ENCODE measurements around the gene ITIH2.
"Not testable (repeated sequence)": the region's sequence is repeated elsewhere in the genome, so short reads cannot be mapped to it uniquely, and the experiment has no call there.

ITIH2 gene, protein sequence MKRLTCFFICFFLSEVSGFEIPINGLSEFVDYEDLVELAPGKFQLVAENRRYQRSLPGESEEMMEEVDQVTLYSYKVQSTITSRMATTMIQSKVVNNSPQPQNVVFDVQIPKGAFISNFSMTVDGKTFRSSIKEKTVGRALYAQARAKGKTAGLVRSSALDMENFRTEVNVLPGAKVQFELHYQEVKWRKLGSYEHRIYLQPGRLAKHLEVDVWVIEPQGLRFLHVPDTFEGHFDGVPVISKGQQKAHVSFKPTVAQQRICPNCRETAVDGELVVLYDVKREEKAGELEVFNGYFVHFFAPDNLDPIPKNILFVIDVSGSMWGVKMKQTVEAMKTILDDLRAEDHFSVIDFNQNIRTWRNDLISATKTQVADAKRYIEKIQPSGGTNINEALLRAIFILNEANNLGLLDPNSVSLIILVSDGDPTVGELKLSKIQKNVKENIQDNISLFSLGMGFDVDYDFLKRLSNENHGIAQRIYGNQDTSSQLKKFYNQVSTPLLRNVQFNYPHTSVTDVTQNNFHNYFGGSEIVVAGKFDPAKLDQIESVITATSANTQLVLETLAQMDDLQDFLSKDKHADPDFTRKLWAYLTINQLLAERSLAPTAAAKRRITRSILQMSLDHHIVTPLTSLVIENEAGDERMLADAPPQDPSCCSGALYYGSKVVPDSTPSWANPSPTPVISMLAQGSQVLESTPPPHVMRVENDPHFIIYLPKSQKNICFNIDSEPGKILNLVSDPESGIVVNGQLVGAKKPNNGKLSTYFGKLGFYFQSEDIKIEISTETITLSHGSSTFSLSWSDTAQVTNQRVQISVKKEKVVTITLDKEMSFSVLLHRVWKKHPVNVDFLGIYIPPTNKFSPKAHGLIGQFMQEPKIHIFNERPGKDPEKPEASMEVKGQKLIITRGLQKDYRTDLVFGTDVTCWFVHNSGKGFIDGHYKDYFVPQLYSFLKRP

DNA sequence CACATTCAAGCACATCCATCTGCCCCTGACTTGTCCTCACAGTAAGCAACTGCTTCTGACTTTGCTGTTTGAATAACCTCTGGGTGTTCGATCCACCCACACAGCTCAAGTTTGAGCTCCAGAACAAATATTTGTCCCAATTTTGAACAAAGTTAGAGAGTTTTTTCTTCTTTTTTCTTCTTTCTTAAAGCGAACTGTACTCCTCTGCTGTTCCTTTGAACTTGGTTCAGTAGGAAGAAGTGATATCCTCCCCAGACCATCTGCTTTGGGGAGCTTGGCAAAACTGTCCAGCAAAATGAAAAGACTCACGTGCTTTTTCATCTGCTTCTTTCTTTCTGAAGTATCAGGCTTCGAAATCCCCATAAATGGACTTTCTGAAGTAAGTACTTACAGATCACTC, at the start of gene ITIH2:
ITIH2 (plus strand) TSS at position 177 of the 400 bp plus-strand sequence; CDS start at position 296, 119 bp downstream.
- no peak for DNase-seq

DNA sequence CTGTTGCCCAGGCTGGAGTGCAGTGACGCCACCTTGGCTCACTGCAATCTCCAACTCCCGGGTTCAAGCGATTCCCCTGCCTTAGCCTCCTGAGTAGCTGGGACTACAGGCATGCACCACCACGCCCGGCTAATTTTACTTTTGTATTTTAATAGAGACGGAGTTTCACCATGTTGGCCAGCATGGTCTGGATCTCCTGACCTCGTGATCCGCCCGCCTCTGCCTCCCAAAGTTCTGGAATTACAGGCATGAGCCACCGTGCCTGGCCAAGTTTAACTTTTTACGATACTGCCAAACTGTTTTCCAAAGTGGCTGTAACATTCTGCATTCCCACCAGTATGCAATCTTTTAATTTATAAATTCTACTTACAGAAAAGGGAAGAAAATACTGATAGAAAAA, 46.0 kb upstream of the ITIH2 start:
- not testable (repeated sequence) for DNase-seq

DNA sequence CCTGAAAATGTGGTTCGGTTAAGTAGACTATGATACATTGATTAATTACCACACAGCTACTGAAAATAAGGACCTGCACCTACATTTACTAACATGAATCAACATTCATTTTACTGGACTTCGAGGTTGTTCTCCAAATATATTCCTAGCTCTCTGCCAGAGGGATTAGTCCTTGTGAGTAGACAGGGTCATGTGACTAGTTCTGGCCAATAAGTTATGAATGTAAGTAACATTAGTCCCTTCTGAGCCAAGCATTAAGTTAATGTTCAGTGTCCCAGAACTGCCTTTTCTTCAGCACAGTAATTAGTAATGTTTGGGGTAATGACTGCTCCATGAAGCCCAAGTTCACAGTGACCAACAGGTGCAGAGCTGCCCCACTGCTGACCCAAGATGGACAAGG, 45.6 kb upstream of the ITIH2 start:
- DNase-seq = no peak

DNA sequence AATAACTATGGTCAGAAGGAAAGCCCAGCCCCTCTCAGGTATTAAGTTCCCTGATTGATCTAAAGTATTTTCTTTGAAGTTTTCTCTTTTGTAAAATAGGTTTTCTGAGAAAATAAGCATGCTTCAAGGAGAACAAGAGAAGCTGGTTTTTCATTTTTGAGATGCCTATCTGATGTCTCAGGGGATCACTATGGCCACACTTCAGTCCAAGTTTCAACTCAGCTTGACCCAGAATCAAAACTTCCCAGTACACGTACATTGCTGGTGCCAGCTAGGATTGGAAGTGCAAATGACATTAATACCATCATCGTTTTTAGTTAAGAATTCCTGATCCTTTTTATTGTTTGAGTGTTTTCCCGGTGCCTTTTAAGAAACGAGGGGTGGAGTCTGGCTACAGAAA, 43.6 kb upstream of the ITIH2 start:
- no peak for DNase-seq

DNA sequence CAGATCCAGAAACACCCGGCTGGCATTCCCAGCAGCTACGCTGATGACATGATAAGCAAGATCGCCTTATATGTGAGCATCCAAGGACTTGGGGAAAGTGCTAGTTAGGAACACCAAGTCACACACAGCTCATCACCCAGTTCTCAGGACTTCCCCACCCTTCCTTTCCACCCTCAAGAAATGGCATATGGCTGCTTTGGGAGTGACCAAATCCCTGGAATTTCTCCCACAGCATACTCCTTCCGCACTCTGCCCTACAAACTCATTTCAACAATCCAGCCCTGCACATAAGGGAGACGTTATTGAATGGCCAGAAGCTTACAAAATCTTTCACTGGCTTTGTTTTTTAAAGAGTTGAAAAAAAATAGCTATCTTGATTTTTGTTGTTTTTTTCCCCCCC, 40.6 kb upstream of the ITIH2 start:
- DNase-seq = no peak

DNA sequence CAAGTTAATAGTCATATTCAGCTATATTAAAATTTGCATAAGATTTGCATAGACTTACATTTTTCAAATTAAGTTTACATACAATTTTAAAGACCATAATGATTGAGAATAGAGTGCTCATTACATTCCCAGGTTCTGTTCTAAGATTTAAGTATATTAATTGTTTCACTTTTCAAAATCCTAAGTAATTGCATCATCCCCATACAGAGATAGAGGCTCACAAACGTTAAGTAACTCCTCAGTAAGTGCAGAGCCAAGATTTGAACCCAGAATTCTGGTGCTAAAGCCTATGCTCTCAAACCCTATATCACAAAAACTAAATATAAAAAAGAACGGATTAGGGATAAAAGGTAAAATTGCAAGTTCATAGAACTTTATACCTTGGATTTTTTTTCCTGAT, 38.4 kb upstream of the ITIH2 start:
- DNase-seq = no peak

DNA sequence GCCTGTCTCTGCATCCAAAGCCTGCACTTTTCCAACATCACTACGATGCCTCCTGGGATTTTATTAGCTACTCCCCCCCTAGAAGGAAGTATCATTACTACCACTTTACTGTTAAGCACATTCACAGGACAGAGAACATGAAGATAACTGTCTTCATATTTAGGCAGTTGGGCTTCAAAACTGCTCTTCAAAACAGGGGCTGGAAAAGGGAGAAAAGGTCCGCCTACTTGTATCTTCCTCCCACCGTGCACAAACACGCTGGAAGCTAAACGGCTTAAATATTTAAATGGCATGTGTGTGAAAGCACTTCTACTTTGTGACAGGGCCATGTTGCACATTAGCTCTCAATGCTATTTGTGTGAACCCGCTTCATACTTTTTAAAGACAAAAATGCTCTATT, 37.3 kb upstream of the ITIH2 start:
- DNase-seq = no peak

DNA sequence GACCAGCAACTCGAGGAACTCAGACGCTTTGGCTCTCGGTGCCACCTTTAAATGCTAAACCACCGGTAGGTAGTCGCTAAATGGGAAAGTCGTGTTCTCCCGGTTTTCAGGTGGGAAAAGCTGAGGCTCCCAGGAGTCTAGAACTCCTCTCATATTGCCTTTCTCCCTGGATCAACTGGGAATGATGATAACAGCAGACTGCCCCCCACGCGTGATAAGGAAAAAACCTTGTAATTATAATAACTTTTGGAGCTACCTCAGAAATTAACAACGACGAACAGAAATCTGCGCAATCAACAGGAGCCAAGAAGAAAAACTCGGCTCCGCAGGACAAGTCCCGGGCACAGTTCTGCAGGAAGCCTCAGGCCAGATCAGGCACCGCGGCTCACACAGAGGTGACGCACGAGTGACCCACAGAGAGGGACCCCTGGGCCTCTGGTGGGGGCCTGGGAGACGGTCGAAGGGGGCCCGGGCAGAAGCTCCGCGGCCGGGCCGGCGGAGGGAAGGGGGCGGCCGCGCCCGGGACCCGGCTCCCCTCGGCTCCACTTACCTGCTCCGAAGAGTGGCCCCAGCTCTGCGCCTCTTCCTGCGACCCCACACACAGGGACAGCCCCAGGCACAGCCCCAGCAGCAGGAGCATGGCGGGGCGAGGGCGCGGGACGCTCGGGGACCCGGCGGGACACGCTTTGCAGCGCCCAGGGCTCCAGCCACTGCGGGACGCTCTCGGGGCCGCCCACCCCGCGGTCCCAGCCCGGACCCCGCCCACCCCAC, 36.7 kb upstream of the ITIH2 start, which contains the start of gene ITIH5:
ITIH5 (minus strand) TSS at position 714 of the 771 bp plus-strand sequence; CDS start at position 640, 74 bp downstream.
- DNase-seq = no peak

DNA sequence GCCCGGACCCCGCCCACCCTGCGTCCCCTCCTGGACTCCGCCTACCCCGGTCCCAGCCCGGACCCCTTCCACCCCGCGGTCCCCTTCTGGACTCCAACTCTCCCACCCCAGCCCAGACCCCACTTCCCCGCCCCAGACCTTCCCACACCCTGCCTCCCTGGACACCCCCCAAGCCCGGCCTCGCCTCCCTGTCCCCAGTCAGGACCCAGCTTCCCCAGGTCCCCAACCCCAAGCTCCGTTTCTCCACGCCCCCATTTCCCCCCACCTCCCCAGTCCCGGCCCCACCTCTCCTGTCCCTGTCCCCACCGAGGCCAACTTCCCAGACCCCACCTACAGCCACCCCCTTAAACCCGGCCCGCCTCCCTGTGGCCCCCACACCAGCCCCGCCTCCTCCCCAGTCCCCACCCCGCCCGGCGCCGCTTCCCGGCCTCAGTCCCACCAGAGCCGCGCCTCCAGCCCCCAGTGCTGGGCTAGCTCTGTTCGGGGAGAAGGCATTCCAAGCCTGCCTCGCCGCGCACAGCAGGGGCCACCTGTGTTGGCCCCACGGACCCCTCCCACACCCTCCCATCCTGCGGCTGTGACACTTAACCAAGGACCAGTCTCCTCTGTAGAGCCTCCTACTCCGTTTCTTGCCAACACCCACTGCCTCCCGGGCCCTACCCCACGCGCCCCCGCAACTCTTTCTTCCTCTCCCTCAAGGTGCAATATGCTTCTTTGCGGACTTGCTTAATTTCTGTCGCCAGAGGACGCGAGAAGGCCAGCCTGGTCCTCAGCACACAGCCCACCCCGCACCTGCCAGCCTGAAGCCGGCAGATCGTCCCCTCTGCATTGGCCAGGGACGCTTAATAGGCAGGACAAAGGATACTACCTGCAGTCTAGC, 35.6 kb upstream of the ITIH2 start:
- DNase-seq = no peak

DNA sequence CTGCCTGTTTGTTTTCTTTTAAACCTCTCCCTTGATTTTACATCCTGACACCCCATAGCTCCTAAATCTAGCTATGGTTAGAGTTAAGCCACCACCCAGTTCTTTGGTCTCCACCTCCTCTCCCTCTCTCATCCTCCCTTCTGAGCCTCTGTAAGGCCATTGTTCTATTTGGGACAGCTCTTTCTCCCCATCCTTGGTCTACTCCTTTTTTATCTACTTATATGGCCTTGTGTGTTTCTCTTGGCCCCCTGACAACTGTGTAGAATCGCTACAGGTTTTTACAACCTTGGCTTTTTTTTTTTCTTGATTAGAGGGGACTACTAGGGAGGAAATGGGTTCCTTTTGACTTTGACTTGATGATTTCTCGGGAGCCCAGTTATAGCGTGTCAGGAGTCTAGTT, 33.0 kb upstream of the ITIH2 start:
- no peak for DNase-seq

DNA sequence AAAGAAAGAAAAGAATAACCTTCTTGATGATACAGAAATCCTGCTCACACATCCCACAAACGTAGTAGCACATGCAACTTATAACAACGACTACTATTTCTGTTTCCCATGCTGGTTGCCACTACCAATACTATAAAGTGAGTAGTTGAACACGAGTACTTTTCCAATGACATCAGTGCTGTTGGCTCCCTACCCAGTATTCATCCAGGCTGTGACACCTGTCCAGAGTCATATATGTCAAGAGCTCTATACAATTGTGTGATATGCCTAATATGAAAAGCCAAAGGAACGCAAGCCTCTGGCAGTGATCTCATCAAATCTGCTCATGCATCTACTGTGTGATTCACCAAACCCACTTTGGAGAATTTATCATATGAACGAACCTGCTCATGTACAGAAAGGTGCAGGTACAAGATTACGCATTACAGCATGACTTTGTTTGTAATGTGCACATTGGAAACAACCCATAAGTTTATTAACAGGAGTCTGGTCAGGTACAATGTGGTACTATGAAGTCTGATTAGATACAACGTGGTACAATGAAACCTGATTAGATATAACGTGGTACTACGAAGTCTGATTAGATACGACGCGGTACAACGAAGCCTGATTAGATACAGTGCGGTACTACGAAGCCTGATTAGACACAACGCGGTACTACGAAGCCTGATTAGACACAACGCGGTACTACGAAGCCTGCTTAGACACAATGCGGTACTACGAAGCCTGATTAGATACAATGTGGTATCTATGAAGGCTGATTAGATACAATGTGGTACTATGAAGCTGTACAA, 30.6 kb upstream of the ITIH2 start:
- DNase-seq = no peak

DNA sequence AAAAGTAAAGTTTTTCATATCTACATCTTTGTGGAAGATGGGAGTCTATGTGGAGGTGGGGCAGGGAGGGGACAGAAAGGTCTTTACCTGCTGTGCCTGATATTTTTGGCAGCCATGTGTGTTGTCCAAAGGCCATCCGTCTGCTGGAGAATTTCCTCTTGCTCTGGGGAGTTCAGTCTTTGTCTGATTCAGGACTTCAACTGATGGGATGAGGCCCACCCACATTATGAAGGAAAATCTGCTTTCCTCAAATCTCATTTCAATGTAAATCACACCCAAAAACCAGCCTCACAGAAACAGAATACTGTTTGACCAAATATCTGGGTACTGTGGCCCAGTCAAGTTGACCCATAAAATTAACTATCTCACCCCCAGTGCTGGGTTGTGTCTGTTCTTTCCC, 23.9 kb upstream of the ITIH2 start:
- DNase-seq = no peak

DNA sequence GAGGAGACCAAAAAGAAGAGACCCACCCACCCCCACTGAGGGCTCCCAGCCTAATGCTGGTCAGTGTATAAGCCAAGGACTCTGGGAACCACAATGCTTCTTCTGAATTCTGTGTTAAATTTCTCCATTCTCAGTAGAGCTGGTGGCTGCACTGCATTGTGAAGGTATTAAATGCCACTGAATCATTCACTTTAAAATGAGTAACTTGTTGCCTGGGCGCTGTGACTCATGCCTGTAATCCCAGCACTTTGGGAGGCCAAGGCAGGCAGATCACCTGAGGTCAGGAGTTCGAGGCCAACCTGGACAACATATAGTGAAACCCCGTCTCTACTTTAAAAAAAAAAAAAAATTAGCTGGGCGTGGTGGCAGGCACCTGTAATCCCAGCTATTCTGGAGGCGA, 23.0 kb upstream of the ITIH2 start:
- DNase-seq = not testable (repeated sequence)

DNA sequence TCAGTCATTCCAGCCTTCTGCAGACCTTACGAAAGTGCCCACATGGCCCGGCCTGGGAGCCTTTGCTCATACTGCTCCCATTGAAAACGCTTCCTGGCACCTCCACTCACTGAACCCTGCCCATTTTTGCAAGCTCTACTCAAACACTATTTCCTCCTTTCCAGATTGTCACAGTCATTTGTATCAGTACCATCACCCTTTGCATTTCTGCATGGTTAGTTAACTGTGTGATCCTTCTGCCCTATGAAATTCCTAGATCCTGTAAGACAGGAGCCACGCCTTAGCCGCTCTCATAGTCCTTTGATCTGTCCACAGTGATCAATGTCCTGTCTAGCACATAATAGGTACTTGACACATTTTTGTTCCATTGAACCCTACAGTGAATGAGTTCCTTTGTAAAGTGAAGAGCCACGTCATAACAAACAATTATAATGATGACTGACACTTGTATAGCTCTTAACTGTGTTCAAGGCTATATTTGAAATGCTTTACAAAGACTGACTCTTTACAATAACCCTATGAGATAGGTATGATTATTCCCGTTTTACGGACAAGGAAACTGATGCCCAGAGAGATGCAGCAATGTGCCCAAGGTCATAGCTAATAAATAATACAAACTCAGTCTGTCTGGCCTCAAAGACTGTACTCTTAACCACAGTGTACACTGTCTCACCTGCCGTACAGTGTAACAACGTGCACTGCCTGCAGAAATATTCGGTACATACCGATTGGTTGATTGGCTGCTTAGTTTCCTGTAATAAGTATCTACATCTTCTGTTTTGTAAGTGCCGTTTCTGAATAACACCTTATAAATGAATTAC, 16.6 kb upstream of the ITIH2 start:
- no peak for DNase-seq

DNA sequence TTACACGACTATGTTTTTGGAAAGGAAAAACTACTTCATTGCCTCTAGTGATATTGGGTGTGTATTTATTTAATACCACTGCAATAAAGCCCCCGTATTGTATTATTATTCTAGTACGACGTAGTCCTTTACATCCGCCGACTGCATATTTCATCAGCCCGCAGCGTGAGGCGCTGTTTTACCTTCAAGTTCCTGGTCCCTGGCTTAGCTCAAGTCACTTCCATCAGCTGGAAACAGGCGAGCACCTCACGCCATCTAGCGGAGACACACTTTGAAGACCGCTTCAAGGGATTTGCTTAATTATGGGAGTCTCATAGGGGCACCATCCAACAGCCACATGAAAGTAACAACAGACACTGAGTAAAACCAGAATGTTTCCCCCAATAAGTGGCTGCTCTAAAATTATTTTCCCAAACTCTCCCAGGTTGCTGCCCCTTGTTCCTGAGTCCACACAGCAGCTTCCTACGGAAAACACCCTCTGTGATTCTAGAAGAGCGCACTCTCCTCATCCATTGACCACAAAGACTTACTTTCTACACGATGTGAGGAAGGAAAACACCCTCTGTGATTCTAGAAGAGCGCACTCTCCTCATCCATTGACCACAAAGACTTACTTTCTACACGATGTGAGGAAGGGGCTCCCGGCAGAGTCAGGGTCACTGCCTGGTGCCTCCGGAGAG, 15.7 kb upstream of the ITIH2 start:
- DNase-seq = peak; percentile 78 to 90

DNA sequence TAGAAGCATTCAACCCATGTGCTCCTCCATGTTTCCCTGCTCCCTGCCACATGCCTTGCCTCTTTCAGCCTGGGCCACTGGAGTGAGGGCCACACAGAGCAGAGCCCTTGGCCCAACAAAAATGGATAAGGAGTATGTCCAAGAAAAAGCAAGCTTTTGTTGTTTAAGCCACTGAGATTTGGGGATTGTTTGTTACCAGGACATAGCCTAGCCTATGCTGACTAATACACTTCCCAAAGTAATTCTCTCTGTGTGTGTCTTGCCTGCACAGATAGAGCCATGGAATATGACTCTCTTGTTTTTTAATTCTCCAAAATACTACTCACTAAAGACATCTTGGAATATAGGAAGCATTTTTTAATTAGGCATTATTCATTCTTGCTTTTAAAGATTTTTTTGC, 13.5 kb upstream of the ITIH2 start:
- DNase-seq = no peak

DNA sequence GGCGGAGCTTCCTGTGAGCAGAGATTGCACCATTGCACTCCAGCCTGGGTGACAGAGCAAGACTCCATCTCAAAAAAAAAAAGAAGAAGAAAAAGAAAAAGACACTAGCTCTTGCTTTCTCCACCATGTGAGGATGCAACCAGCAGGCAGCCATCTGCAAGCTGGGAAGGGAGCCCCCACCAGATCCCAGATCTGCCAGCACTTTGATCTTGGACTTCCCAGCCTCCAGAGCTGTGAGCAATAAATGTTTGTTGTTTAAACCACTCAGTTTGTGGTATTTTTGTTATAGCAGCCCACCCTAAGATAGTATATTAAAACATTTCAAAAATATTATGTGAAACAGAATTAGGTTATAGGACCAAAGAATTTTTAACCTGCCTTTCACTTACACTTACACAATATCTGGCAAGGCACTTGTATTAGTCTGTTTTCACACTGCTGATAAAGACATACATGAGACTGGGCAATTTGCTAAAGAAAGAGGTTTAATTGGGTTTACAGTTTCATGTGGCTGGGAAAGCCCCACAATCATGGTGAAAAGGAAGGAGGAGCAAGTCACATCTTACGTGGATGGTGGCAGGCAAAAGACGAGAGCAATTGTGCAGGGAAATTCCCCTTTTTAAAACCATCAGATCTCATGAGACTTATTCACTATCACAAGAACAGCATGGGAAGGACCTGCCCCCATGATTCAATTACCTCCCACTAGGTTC, 12.1 kb upstream of the ITIH2 start:
- DNase-seq = not testable (repeated sequence)

DNA sequence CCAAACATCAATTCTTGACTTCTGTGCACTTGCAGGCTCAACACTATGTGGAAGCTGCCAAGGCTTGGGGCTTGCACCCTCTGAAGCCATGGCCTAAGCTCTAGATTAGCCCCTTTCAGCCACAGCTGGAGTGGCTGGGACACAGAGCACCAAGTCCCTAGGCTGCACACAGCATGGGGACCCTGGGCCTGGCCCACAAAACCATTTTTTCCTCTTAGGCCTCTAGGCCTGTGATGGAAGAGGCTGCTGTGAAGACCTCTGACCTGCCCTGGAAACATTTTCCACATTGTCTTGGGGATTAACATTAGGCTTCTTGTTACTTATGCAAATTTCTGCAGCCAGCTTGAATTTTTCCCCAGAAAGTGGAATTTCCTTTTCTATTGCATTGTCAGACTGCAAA, 10.7 kb upstream of the ITIH2 start:
- not testable (repeated sequence) for DNase-seq

DNA sequence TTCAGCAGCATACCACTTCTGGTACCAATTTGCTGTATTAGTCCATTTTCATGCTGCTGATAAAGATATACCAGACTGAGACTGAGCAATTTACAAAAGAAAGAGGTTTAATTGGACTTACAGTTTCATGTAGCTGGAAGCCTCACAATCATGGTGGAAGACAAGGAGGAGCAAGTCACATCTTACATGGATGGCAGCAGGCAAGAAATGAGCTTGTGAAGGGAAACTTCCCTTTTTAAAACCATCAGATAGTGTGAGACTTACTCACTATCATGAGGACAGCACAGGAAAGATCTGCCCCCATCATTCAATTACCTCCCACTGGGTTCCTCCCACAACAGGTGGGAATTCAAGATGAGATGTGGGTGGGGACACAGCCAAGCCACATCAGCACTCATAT, 9.9 kb upstream of the ITIH2 start:
- not testable (repeated sequence) for DNase-seq
